ENCODE results near the gene GOLT1A. TPM values are rescaled to one million over a fixed set of nuclear protein-coding genes. Genes with fewer than 3 reads are reported as not detected.
A peak's percentile ranks its signal among the peaks of the same experiment; 100 is the strongest.

GOLT1A gene
- total and polyA plus RNA-seq, 7 donors: 0.30 to 7.1 (median 0.37) TPM; not detected in 4

- Histone ChIP-seq H3K27me3 (ENCODE audit: insufficient read depth in 3 of 3, low read length in 2 of 3) (peaks cover 0 to 2% (median 0%) of the 10 kb centered on the region in 3 donors), H3K4me3 (no peak overlapping the region), H3K27ac (no peak overlapping the region), H3K4me1 (no peaks in the 10 kb centered on the region), H3K9me3 (no peaks in the 10 kb centered on the region), H3K36me3 (ENCODE audit: insufficient read depth in 1 of 2, low read depth in 1 of 2) (no peaks in the 10 kb centered on the region)
- intact Hi-C loops (cut with DNase I): loop anchor here (1.0 to 5.0 kb wide), 4 partner anchors 45 to 201 kb away; no protein-coding TSS in a partner anchor
- 36 to 60% (median 44%) methylated on average over 14 of the region's 14 CpGs for WGBS, 3 donors
- no peak for TF ChIP-seq CTCF (IDR thresholded peaks at IDR 0.05)
- DNase-seq (no peak), ATAC-seq (peak in 2 of 4 donors; percentile 19 to 26)
These were observed 51.9 kb downstream of the GOLT1A start for GRCh38 chr1:204161609-204162493.

GRCh38 chr1:204157962-204158361, 55.8 kb downstream of the GOLT1A start:
- H3K4me1 ChIP-seq: no peaks in the 10 kb centered on the region
- TF ChIP-seq CTCF (IDR thresholded peaks at IDR 0.05): no peak
- H3K4me3 ChIP-seq: no peak overlapping the region
- 70 to 79% (median 72%) methylated on average over 6 of the region's 6 CpGs for WGBS, 3 donors
- intact Hi-C loops (cut with DNase I): no loop called here
- H3K36me3 ChIP-seq (ENCODE audit: insufficient read depth in 1 of 2, low read depth in 1 of 2): no peaks in the 10 kb centered on the region
- H3K9me3 ChIP-seq: no peaks in the 10 kb centered on the region
- DNase-seq (no peak), ATAC-seq (no peak)
- no peak overlapping the region for H3K27ac ChIP-seq
- H3K27me3 ChIP-seq (ENCODE audit: insufficient read depth in 3 of 3, low read length in 2 of 3): peaks cover 0 to 22% (median 6%) of the 10 kb centered on the region in 3 donors

- intact Hi-C loops (cut with DNase I): no loop called here
- H3K27ac ChIP-seq: no peak overlapping the region
- H3K27me3 ChIP-seq (ENCODE audit: insufficient read depth in 3 of 3, low read length in 2 of 3): peaks cover 0 to 38% (median 13%) of the 10 kb centered on the region in 3 donors
- no peak for TF ChIP-seq CTCF (IDR thresholded peaks at IDR 0.05)
- ATAC-seq: no peak
- DNase-seq: no peak
- 89 to 94% (median 94%) methylated on average over 10 of the region's 10 CpGs for WGBS, 3 donors
- no peaks in the 10 kb centered on the region for H3K36me3 ChIP-seq (ENCODE audit: insufficient read depth in 1 of 2, low read depth in 1 of 2)
- no peaks in the 10 kb centered on the region for H3K4me1 ChIP-seq
- no peak overlapping the region for H3K4me3 ChIP-seq
- no peaks in the 10 kb centered on the region for H3K9me3 ChIP-seq
These were observed 57.9 kb downstream of the GOLT1A start for GRCh38 chr1:204155881-204156280.

GRCh38 chr1:204154568-204155255, 59.1 kb downstream of the GOLT1A start:
- DNase-seq: no peak
- Histone ChIP-seq H3K9me3 (no peaks in the 10 kb centered on the region), H3K4me1 (no peaks in the 10 kb centered on the region), H3K36me3 (ENCODE audit: insufficient read depth in 1 of 2, low read depth in 1 of 2) (no peaks in the 10 kb centered on the region), H3K27ac (no peak overlapping the region), H3K27me3 (ENCODE audit: insufficient read depth in 3 of 3, low read length in 2 of 3) (peaks cover 0 to 38% (median 12%) of the 10 kb centered on the region in 3 donors), H3K4me3 (no peak overlapping the region)
- intact Hi-C loops (cut with DNase I): no loop called here
- 88 to 91% (median 89%) methylated on average over 15 of the region's 15 CpGs for WGBS, 3 donors
- ATAC-seq: no peak
- TF ChIP-seq CTCF (IDR thresholded peaks at IDR 0.05): no peak

Measured in psoas muscle (tissue), 8 donors.